IMR-90 (cell line): Measurements from ENCODE around the gene PRKN. TPM values are rescaled to one million over a fixed set of nuclear protein-coding genes. Genes with fewer than 3 reads are reported as not detected.

Experiments
- ATAC-seq: fragments of 200-7000 bp; cut with Tn5 transposase; 2 replicates; pipeline ENCODE4 v1.9.1; 2020; ENCODE audit warnings: low read depth, mild to moderate bottlenecking, moderate library complexity
- BruUV-seq: library from RNA; stranded (reverse); fragments of 400-500 nt; replicated peaks from 2 replicates; lab custom pipeline; 2021; lab: Mats Ljungman, UMichigan
- CTCF ChIA-PET: fragments of 300-600 bp; formaldehyde crosslinking; extraction: SDS; loops from one replicate; lab custom pipeline; 2021; ENCODE audit warnings: antibody characterized with exemption; lab: Yijun Ruan, JAX
- POLR2A ChIA-PET: fragments of 300-600 bp; sonication (Branson Sonifier 250); formaldehyde crosslinking; loops from one replicate; lab custom pipeline; 2022; ENCODE audit warnings: antibody characterized with exemption; ENCODE audit not compliant: unreplicated experiment; lab: Charles Lee
- DNase-seq: peaks from one replicate; pipeline ENCODE4 v3.0.0; 2013
- H2AFZ ChIP-seq: replicated peaks from 2 replicates; pipeline ENCODE3; 2013; ENCODE audit warnings: low read length, mild to moderate bottlenecking; ENCODE audit not compliant: poor library complexity
- H2AK5ac ChIP-seq: 2 replicates; pipeline ENCODE4 v1.6.1; 2013; ENCODE audit warnings: low read depth, low read length, inconsistent platforms
- H2AK9ac ChIP-seq: replicated peaks from 2 replicates; pipeline ENCODE3; 2013; ENCODE audit warnings: mild to moderate bottlenecking, low read depth, low read length, moderate library complexity; ENCODE audit not compliant: poor library complexity
- H2BK120ac ChIP-seq: 2 replicates; pipeline ENCODE4 v1.6.1; 2013; ENCODE audit warnings: low read depth, low read length, inconsistent platforms
- H2BK15ac ChIP-seq: 3 replicates; pipeline ENCODE4 v1.6.1; 2013; ENCODE audit warnings: low read depth, low read length, inconsistent platforms
- H2BK20ac ChIP-seq: 2 replicates; pipeline ENCODE4 v1.6.1; 2013; ENCODE audit warnings: low read depth, mild to moderate bottlenecking, inconsistent platforms, low read length, moderate library complexity
- H2BK5ac ChIP-seq: 2 replicates; pipeline ENCODE4 v1.6.1; 2013; ENCODE audit warnings: mild to moderate bottlenecking, low read depth, low read length, inconsistent platforms; ENCODE audit not compliant: poor library complexity, severe bottlenecking
- H3K14ac ChIP-seq: replicated peaks from 2 replicates; pipeline ENCODE4 v1.6.1; 2013; ENCODE audit warnings: low read depth, low read length, inconsistent platforms
- H3K18ac ChIP-seq: 2 replicates; pipeline ENCODE4 v1.6.1; 2013; ENCODE audit warnings: low read depth, low read length, control low read depth
- H3K23ac ChIP-seq: 2 replicates; pipeline ENCODE4 v1.6.1; 2013; ENCODE audit warnings: low read depth, low read length, inconsistent platforms
- H3K27ac ChIP-seq: 2 replicates; pipeline ENCODE4 v1.5.1; 2013; ENCODE audit warnings: mild to moderate bottlenecking, control low read depth, low read length; ENCODE audit not compliant: insufficient read depth
- H3K27me3 ChIP-seq: 2 replicates; pipeline ENCODE4 v1.6.1; 2013; ENCODE audit warnings: low read length; ENCODE audit not compliant: control insufficient read depth, insufficient read depth
- H3K36me3 ChIP-seq: 2 replicates; pipeline ENCODE4 v1.6.1; 2013; ENCODE audit warnings: low read length, mixed read lengths; ENCODE audit not compliant: control insufficient read depth, insufficient read depth
- H3K4ac ChIP-seq: 2 replicates; pipeline ENCODE4 v1.6.1; 2013; ENCODE audit warnings: low read depth, low read length, inconsistent platforms
- H3K4me1 ChIP-seq: 2 replicates; pipeline ENCODE4 v1.6.1; 2013; ENCODE audit warnings: low read length, mixed read lengths; ENCODE audit not compliant: control insufficient read depth, insufficient read depth
- H3K4me2 ChIP-seq: 2 replicates; pipeline ENCODE4 v1.6.1; 2013; ENCODE audit warnings: low read depth, mild to moderate bottlenecking, control low read depth, low read length, moderate library complexity
- H3K4me3 ChIP-seq: 2 replicates; pipeline ENCODE4 v1.5.1; 2013; ENCODE audit warnings: low read depth, mild to moderate bottlenecking, control low read depth, low read length, moderate library complexity; ENCODE audit not compliant: insufficient read depth
- H3K56ac ChIP-seq: 2 replicates; pipeline ENCODE4 v1.6.1; 2013; ENCODE audit warnings: low read length, inconsistent platforms; ENCODE audit not compliant: insufficient read depth; ENCODE audit errors: extremely low read depth
- H3K79me1 ChIP-seq, 2 experiments: 2 replicates each; pipeline ENCODE4 v1.6.1; 2013; ENCODE audit warnings: low read length in 2 of 2, inconsistent platforms in 1 of 2, low read depth in 1 of 2
- H3K9ac ChIP-seq: 2 replicates; pipeline ENCODE4 v1.6.1; 2013; ENCODE audit warnings: low read depth, low read length, control low read depth
- H3K9me1 ChIP-seq: 2 replicates; pipeline ENCODE4 v1.6.1; 2013; ENCODE audit warnings: low read length, inconsistent platforms; ENCODE audit not compliant: insufficient read depth
- H3K9me3 ChIP-seq: 2 replicates; pipeline ENCODE4 v1.6.1; 2013; ENCODE audit warnings: low read length; ENCODE audit not compliant: control insufficient read depth, insufficient read depth
- H4K20me1 ChIP-seq: 2 replicates; pipeline ENCODE4 v1.6.1; 2013; ENCODE audit warnings: low read length, inconsistent platforms; ENCODE audit not compliant: insufficient read depth
- H4K5ac ChIP-seq: 2 replicates; pipeline ENCODE4 v1.6.1; 2013; ENCODE audit warnings: mild to moderate bottlenecking, low read depth, low read length, control low read depth
- H4K8ac ChIP-seq, 2 experiments: 2 replicates each; pipeline ENCODE4 v1.6.1; 2013; ENCODE audit warnings: low read depth in 2 of 2, low read length in 2 of 2, control low read depth in 1 of 2, inconsistent platforms in 1 of 2
- H4K91ac ChIP-seq: 2 replicates; pipeline ENCODE4 v1.6.1; 2013; ENCODE audit warnings: low read depth, low read length, inconsistent platforms; ENCODE audit not compliant: insufficient read depth
- BHLHE40 ChIP-seq: fragments of 150-350 bp; IDR thresholded peaks from 2 replicates; pipeline ENCODE4 v1.6.1; 2016; ENCODE audit warnings: mild to moderate bottlenecking, low read depth, low read length
- CEBPB ChIP-seq: IDR thresholded peaks from 2 replicates; pipeline ENCODE4 v1.6.1; 2012; ENCODE audit warnings: low read depth, low read length, improper control_type of control experiment
- CHD1 ChIP-seq: IDR thresholded peaks from 2 replicates; pipeline ENCODE4 v1.6.1; 2012; ENCODE audit warnings: low read depth, low read length, improper control_type of control experiment
- FOS ChIP-seq: fragments of 150-350 bp; IDR thresholded peaks from 2 replicates; pipeline ENCODE4 v1.6.1; 2016; ENCODE audit warnings: low read depth, low read length
- MAFK ChIP-seq: IDR thresholded peaks from 2 replicates; pipeline ENCODE4 v1.6.1; 2012; ENCODE audit warnings: low read depth, low read length, improper control_type of control experiment
- MAZ ChIP-seq: IDR thresholded peaks from 2 replicates; pipeline ENCODE4 v1.6.1; 2012; ENCODE audit warnings: low read depth, mild to moderate bottlenecking, low read length, improper control_type of control experiment, moderate library complexity, borderline replicate concordance
- MXI1 ChIP-seq: IDR thresholded peaks from 2 replicates; pipeline ENCODE4 v1.6.1; 2012; ENCODE audit warnings: low read depth, mild to moderate bottlenecking, low read length, moderate library complexity, borderline replicate concordance
- NFE2L2 ChIP-seq: fragments of 150-350 bp; IDR thresholded peaks from 2 replicates; pipeline ENCODE4 v1.6.1; 2016; ENCODE audit warnings: low read depth, mild to moderate bottlenecking, low read length
- POLR2A ChIP-seq: IDR thresholded peaks from 2 replicates; pipeline ENCODE4 v1.6.1; 2012; ENCODE audit warnings: mild to moderate bottlenecking, low read depth, low read length
- RAD21 ChIP-seq: IDR thresholded peaks from 2 replicates; pipeline ENCODE4 v1.6.1; 2012; ENCODE audit warnings: low read length, improper control_type of control experiment
- RCOR1 ChIP-seq: IDR thresholded peaks from 2 replicates; pipeline ENCODE4 v1.6.1; 2012; ENCODE audit warnings: mild to moderate bottlenecking, low read length, improper control_type of control experiment; ENCODE audit not compliant: insufficient replicate concordance
- RFX5 ChIP-seq: IDR thresholded peaks from 2 replicates; pipeline ENCODE4 v1.8.0; 2012; ENCODE audit warnings: low read depth, mild to moderate bottlenecking, low read length, moderate library complexity
- SMC3 ChIP-seq: fragments of 150-350 bp; IDR thresholded peaks from 2 replicates; pipeline ENCODE4 v1.6.1; 2016; ENCODE audit warnings: low read depth, mild to moderate bottlenecking, antibody characterized with exemption, low read length, moderate library complexity
- WGBS, 2 experiments: methylation state at CpG; one replicate each; pipeline versions ENCODE4 v1.1.5 to v1.1.7; 2013; ENCODE audit warnings: missing lambda C conversion rate in 2 of 2; ENCODE audit not compliant: insufficient read length in 1 of 2; ENCODE audit errors: extremely low coverage in 2 of 2; 5-methylcytosine and 5-hydroxymethylcytosine counted together
- dilution Hi-C: fragments of 300-500 bp; cut with HindIII; formaldehyde crosslinking; loops from one replicate; pipeline ENCODE4 v1.14.3; 2018; ENCODE audit warnings: low sequenced_read_pairs; ENCODE audit not compliant: unreplicated experiment
- in situ Hi-C: fragments of 300-500 bp; cut with MboI; formaldehyde crosslinking; loops from 3 replicates; pipeline ENCODE4 v1.14.3; 2019; ENCODE audit warnings: low sequenced_read_pairs, inconsistent platforms, mixed read lengths
- intact Hi-C: fragments of 100-400 bp; cut with micrococcal nuclease; formaldehyde crosslinking; loops from 2 replicates; pipeline ENCODE4 v1.10.0; 2022
- polyA plus RNA-seq, 3 experiments: library from polyadenylated mRNA; depleted of rRNA; stranded (reverse); fragments of >200 nt; gene quantifications; 2 replicates each; pipeline ENCODE4 v1.2.3, GENCODE V29; 2012; ENCODE audit warnings: low replicate concordance in 1 of 3
- total RNA-seq: library from RNA; depleted of rRNA; stranded (reverse); fragments of >200 nt; gene quantifications from 2 replicates; pipeline ENCODE4 v1.2.3, GENCODE V29; 2012
- TF ChIP-seq, protein P1 (sequence below): fragments of 150-350 bp; IDR thresholded peaks from 2 replicates; pipeline ENCODE4 v1.6.1; 2017; ENCODE audit warnings: mild to moderate bottlenecking, antibody characterized with exemption, low read length, low read depth
- TF ChIP-seq, protein P2 (sequence below): conservative IDR thresholded peaks from 2 replicates; pipeline ENCODE4 v1.5.1; 2012; ENCODE audit warnings: mild to moderate bottlenecking, low read depth, low read length, improper control_type of control experiment
- TF ChIP-seq, protein P3 (sequence below): fragments of 150-350 bp; IDR thresholded peaks from 2 replicates; pipeline ENCODE4 v1.6.1; 2016; ENCODE audit warnings: low read depth, mild to moderate bottlenecking, low read length, moderate library complexity, borderline replicate concordance

The PRKN gene
- total and polyA plus RNA-seq, 2 of the 4 experiments (the other 2 are of a cell fraction) = 0.15 to 0.18 TPM

DNA sequence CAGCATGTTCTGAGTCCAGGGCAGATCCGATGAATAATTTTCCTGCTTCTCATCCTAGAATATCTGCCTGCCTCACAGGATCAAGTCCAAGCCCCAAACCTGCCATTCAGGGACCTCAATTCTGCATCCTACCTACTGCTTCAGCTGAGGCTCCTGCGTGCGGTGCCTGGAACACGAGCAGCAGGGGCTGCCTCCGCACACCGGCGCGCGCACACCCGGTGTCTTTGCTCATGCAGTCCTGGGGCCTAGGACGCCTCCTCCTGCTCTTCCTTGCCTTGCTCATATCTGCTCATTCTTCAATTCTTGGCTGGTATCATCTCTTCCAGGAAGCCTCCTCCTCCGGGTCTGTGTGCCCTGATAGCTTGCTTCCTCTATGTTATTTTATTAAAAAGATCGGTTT is 1372.6 kb downstream of the PRKN start:
- Histone ChIP-seq H3K18ac (no peak overlapping the region), H4K20me1 (no peaks in the 10 kb centered on the region)

More for the DNA sequence above, 1372.6 kb downstream of the PRKN start:
- Histone ChIP-seq H4K91ac (no peak overlapping the region), H3K4me3 (no peak overlapping the region), H3K27me3 (no peaks in the 10 kb centered on the region), H2BK5ac (no peak overlapping the region), H2BK20ac (no peak overlapping the region), H3K9me3 (no peaks in the 10 kb centered on the region), H3K4me2 (no peak overlapping the region), H2AFZ (no peak overlapping the region), H2AK5ac (no peak overlapping the region), H3K56ac (no peak overlapping the region), H4K8ac (no peak overlapping the region), H3K4me1 (no peaks in the 10 kb centered on the region), H3K14ac (no peak overlapping the region), H3K9me1 (no peaks in the 10 kb centered on the region), H2BK120ac (no peak overlapping the region), H2AK9ac (no peak overlapping the region), H3K9ac (no peak overlapping the region), H3K23ac (no peak overlapping the region), H3K36me3 (no peaks in the 10 kb centered on the region), H3K4ac (no peak overlapping the region), H4K5ac (no peak overlapping the region), H2BK15ac (no peak overlapping the region), H3K27ac (no peak overlapping the region), H3K79me1 (no peaks in the 10 kb centered on the region)
- ChIA-PET POLR2A (no interaction called here), CTCF (interaction anchor here (2.8 kb wide), 1 partner anchor 16 kb away, joined by 9 read pairs; no protein-coding TSS in a partner anchor)
- in situ Hi-C loops = no loop called here
- BruUV-seq = no TSS peak
- intact Hi-C loops = no loop called here
- dilution Hi-C loops = no loop called here
- TF ChIP-seq MXI1 = no peak
- no peak for TF ChIP-seq CEBPB
- no peak for TF ChIP-seq BHLHE40
- TF ChIP-seq, protein P1, sequence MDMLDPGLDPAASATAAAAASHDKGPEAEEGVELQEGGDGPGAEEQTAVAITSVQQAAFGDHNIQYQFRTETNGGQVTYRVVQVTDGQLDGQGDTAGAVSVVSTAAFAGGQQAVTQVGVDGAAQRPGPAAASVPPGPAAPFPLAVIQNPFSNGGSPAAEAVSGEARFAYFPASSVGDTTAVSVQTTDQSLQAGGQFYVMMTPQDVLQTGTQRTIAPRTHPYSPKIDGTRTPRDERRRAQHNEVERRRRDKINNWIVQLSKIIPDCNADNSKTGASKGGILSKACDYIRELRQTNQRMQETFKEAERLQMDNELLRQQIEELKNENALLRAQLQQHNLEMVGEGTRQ = no peak
- TF ChIP-seq CHD1 = no peak
- TF ChIP-seq RFX5 = no peak
- TF ChIP-seq MAZ = no peak
- TF ChIP-seq, protein P2, sequence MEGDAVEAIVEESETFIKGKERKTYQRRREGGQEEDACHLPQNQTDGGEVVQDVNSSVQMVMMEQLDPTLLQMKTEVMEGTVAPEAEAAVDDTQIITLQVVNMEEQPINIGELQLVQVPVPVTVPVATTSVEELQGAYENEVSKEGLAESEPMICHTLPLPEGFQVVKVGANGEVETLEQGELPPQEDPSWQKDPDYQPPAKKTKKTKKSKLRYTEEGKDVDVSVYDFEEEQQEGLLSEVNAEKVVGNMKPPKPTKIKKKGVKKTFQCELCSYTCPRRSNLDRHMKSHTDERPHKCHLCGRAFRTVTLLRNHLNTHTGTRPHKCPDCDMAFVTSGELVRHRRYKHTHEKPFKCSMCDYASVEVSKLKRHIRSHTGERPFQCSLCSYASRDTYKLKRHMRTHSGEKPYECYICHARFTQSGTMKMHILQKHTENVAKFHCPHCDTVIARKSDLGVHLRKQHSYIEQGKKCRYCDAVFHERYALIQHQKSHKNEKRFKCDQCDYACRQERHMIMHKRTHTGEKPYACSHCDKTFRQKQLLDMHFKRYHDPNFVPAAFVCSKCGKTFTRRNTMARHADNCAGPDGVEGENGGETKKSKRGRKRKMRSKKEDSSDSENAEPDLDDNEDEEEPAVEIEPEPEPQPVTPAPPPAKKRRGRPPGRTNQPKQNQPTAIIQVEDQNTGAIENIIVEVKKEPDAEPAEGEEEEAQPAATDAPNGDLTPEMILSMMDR = no peak
- no peak for TF ChIP-seq POLR2A
- no peak for TF ChIP-seq NFE2L2
- TF ChIP-seq SMC3 = no peak
- TF ChIP-seq RCOR1 = no peak
- TF ChIP-seq, protein P3, sequence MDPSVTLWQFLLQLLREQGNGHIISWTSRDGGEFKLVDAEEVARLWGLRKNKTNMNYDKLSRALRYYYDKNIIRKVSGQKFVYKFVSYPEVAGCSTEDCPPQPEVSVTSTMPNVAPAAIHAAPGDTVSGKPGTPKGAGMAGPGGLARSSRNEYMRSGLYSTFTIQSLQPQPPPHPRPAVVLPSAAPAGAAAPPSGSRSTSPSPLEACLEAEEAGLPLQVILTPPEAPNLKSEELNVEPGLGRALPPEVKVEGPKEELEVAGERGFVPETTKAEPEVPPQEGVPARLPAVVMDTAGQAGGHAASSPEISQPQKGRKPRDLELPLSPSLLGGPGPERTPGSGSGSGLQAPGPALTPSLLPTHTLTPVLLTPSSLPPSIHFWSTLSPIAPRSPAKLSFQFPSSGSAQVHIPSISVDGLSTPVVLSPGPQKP = no peak
- no peak for TF ChIP-seq FOS
- no peak for TF ChIP-seq MAFK
- TF ChIP-seq RAD21 = no peak
- ATAC-seq = no peak
- 100% methylated on average over 1 of the region's 13 CpGs; no CpG with 5 or more reads in 1 of the 2 experiments for WGBS, 2 experiments
- no peak for DNase-seq
